ENCODE measurements around the gene SIRPA. TPM values are rescaled to one million over a fixed set of nuclear protein-coding genes. Genes with fewer than 3 reads are reported as not detected.

The SIRPA gene
- total RNA-seq, 1 experiment from 2014 or later: 6.0 TPM

DNA sequence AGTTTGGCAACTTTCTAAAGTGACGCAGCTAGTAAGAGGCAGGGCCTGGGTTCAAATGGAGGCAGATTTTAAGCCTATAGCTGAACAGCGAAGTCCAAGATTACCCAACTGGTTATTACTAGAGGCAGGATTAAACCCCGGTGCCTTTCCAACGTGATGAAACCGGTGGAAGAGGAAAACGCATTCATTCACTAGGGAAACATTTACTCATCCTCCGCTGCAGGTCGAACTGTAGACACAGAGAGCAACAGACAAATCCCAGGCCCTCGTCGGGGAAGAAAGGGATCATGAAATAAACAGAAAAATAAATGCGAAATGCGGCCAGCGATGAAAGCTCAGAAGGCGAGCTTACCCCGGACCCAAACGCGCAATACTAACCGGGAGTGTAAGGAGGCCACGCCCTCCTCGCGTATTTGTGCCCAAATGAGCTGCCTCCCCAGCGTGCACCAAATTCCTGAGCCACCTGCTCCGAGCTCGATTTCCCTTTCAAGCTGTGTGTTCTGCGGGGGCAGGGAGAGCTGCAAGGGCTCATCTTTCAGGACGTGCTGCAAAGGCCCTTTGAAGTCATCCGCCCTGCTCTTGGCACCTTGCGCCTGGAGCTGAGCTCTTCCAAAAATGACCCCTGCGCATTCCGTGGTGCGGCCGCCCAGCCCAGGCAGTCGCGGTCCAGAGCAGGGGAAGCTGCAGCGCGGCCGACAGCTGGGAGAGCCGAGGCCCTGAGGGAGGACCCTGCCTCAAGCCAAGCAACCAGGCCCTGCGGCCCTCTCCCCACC lies 51.7 kb downstream of the SIRPA start:
- no peak overlapping the region for H3K14ac ChIP-seq (ENCODE audit: insufficient read depth, low read length)
- no peak overlapping the region for H2BK12ac ChIP-seq (ENCODE audit: insufficient read length, low read depth, low read length)
- no peak overlapping the region for H2BK15ac ChIP-seq (ENCODE audit: low read depth, low read length)
- TF ChIP-seq, protein P1, sequence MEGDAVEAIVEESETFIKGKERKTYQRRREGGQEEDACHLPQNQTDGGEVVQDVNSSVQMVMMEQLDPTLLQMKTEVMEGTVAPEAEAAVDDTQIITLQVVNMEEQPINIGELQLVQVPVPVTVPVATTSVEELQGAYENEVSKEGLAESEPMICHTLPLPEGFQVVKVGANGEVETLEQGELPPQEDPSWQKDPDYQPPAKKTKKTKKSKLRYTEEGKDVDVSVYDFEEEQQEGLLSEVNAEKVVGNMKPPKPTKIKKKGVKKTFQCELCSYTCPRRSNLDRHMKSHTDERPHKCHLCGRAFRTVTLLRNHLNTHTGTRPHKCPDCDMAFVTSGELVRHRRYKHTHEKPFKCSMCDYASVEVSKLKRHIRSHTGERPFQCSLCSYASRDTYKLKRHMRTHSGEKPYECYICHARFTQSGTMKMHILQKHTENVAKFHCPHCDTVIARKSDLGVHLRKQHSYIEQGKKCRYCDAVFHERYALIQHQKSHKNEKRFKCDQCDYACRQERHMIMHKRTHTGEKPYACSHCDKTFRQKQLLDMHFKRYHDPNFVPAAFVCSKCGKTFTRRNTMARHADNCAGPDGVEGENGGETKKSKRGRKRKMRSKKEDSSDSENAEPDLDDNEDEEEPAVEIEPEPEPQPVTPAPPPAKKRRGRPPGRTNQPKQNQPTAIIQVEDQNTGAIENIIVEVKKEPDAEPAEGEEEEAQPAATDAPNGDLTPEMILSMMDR (conservative IDR thresholded peaks at IDR 0.05): no peak
- peak overlapping the region; percentile 47 for H3K18ac ChIP-seq (ENCODE audit: insufficient read length, low read depth, low read length)
- peak overlapping the region; percentile 57 for H2AFZ ChIP-seq (ENCODE audit: low read length)
- Mint-ChIP-seq H3K4me3 (peak overlapping the region; percentile 64 to 75), H3K4me1 (peaks cover 50 to 64% of the 10 kb centered on the region in 2 experiments), H3K27ac (peak overlapping the region; percentile 76 to 96 (median 78); a peak in 6 of 7 replicates), H3K9me3 (no peaks in the 10 kb centered on the region; a peak in 2 of 5 replicates), H3K36me3 (ENCODE audit: insufficient read depth in 1 of 3, low read depth in 3 of 3) (no peaks in the 10 kb centered on the region), H3K27me3 (ENCODE audit: low read depth) (peaks cover 66% of the 10 kb centered on the region)
- no peak overlapping the region for H4K8ac ChIP-seq (replicated peaks; ENCODE audit: insufficient read length, low read depth, low read length)
- no peak overlapping the region for H2AK5ac ChIP-seq (ENCODE audit: insufficient read length, low read length)
- no peak overlapping the region for H3K4ac ChIP-seq (ENCODE audit: low read depth, low read length)
- H3K27me3 ChIP-seq (ENCODE audit: insufficient read depth, low read length): no peaks in the 10 kb centered on the region; the same call in 1 of the 2 replicates
- H3T11ph ChIP-seq (ENCODE audit: low read length): no peak overlapping the region
- no peak overlapping the region for H2BK120ac ChIP-seq (ENCODE audit: low read depth, low read length, poor library complexity, severe bottlenecking)
- peaks cover 2% of the 10 kb centered on the region; the same call in 1 of the 2 replicates for H3K4me1 ChIP-seq (ENCODE audit: insufficient read depth, low read length)
- no peak overlapping the region for H2BK20ac ChIP-seq (ENCODE audit: low read depth, low read length, poor library complexity, severe bottlenecking)
- peak; percentile 96 for DNase-seq
- no peak overlapping the region for H4K91ac ChIP-seq (ENCODE audit: insufficient read length, low read depth, low read length)
- no peak overlapping the region for H3K9ac ChIP-seq (ENCODE audit: extremely low read depth, insufficient read length, low read length)
- WGBS (ENCODE audit: extremely low coverage, insufficient read length, low lambda C conversion rate): no CpG with 5 or more reads among the region's 39 CpGs
- no peaks in the 10 kb centered on the region for H3K9me3 ChIP-seq (ENCODE audit: control insufficient read depth, low read depth, low read length)
- no peaks in the 10 kb centered on the region for H3K79me2 ChIP-seq (ENCODE audit: insufficient read depth, low read length)
- no peak overlapping the region for H2BK5ac ChIP-seq (ENCODE audit: insufficient read length, low read length)
- no peaks in the 10 kb centered on the region for H4K20me1 ChIP-seq (ENCODE audit: control insufficient read depth, insufficient read depth, insufficient read length)
- no peaks in the 10 kb centered on the region for H3K79me1 ChIP-seq (ENCODE audit: insufficient read depth, low read depth, low read length, poor library complexity, severe bottlenecking)
- H3K56ac ChIP-seq (ENCODE audit: insufficient read length, low read depth, low read length): no peak overlapping the region
- peaks cover 9% of the 10 kb centered on the region for H3K23me2 ChIP-seq (ENCODE audit: insufficient read length, low read depth, low read length, poor library complexity, severe bottlenecking)
- H4K5ac ChIP-seq (ENCODE audit: insufficient read length, low read depth, low read length): no peak overlapping the region
- H3K4me2 ChIP-seq (ENCODE audit: insufficient read depth, insufficient read length, low read length): peak overlapping the region; percentile 68
- no peak overlapping the region for H3K27ac ChIP-seq (ENCODE audit: insufficient read length, low read depth, low read length)
- no peak overlapping the region for H3K23ac ChIP-seq (ENCODE audit: insufficient read length, low read depth, low read length)

Data from H9 (cell line).